HG03521 (cell line): ENCODE results near the gene CDH2.

Experiments
- ATAC-seq: cut with Tn5 transposase; IDR thresholded peaks from one replicate; pipeline ENCODE4 v1.9.1; 2021; ENCODE audit warnings: mild to moderate bottlenecking, moderate library complexity; ENCODE audit not compliant: unreplicated experiment

CDH2 gene

GRCh38 chr18:28127763-28128658 lies 48.9 kb downstream of the CDH2 start:
- no peak for ATAC-seq

- no peak for ATAC-seq
Observed at GRCh38 chr18:28127228-28127627, 49.7 kb downstream of the CDH2 start.

DNA sequence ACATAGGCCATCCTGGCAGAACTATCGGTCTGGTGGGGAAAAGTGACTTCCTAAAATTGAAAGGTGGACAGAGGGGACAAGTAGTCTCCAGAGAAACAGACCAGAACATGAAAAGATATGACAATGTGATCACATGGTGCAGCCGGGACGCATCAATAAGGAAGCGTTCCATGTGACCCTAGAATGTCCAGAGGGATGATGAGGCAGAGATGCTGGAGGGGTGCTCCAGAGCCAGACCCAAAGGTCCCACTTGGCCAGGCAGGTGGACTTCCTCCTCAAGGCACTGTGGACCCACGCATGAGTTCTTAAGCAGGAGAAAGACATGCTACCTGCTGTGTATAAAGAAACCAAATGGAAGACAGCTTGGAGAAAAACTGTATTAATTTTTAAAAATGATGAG lies 50.2 kb downstream of the CDH2 start:
- no peak for ATAC-seq

DNA sequence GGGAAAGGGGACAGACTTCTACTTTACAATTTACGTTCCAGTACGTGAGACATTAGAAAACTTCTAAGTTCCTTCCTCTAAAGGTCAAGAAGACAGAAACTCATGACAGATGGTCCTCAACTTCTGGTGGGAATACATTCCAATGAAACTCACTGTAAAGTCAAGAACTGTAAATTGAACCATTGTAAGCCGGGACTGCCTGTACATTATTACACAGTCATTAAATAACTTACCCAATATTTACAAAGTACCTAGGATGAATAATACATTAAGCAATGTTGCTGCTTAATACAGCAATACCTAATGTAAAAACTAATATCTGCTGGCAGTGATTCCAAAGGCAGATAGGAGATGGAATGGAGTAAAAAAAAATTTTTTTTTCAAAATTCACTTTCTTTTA lies 51.9 kb downstream of the CDH2 start:
- no peak for ATAC-seq

DNA sequence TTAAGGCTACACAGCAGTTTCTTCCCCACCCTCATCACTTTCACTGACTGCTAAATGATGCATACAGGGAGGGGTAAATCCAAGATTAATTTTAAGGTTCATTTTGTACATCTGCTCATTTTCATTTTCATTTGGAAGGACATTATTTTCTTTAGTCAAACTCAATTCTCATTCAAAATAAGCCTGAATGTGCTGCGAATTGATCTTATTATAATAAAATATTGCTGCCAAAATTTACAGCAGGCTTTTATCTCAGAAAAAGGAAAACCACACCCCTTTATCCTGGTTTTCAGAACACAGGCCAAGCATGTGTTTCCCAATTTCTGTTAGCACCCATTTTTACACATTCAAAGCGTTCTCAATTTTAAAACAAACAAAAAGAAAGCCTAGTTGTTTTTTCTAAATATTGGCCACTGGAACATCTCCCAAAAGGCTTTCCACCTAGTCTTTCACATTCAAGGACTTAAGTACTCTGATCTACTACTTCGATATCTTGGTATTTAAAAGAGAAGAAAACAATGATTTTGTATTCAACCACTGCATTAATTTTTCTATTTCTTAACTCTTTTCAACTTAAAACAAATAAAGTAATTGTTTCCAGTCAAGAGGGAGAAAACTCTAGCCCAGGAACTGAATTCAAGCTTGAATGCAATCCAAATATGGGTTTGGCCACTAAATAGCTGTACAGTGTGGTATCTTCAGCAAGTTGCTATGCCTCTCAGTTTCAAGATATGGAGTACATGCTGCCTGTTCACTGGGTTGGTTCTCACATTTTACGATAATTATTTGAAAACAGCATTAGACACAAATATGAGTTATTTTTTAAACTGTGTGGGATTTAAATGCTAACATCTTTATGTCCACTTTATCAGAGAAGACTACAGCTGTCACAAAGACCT lies 52.5 kb downstream of the CDH2 start:
- ATAC-seq, result no peak

DNA sequence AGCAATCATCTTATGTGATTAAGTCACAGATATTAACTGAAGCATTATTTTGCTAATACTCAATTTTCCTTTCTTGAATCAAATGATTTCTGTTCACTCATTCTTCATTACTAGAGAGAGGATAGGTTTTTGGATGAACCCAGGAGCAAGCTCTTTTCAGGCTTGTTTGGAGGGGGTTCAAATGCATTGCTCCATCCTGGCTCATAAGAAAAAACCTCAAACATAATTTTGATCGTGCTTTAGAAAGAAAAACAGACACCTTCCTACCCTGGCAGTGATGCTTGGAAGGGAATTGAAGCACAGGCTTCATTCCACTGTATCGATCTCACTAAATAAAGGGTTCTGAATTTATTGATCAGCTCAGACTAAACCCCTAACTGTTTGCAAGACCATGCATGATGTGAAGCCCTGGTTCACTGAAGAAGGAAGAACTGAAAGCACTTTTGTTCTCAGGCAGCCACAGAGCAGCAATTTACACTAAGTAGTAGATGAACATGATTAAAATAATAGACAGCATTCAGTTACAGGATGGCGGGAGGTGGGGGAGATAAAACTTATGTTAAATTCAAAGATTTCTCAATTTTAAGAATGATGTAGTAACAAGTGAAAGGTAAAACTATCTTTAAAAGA lies 53.4 kb downstream of the CDH2 start:
- no peak for ATAC-seq

- no peak for ATAC-seq
Observed at GRCh38 chr18:28120828-28121515, 56.0 kb downstream of the CDH2 start.

GRCh38 chr18:28116461-28116860 lies 60.5 kb downstream of the CDH2 start:
- no peak for ATAC-seq

- no peak for ATAC-seq
Observed at GRCh38 chr18:28115149-28115550, 61.8 kb downstream of the CDH2 start.

DNA sequence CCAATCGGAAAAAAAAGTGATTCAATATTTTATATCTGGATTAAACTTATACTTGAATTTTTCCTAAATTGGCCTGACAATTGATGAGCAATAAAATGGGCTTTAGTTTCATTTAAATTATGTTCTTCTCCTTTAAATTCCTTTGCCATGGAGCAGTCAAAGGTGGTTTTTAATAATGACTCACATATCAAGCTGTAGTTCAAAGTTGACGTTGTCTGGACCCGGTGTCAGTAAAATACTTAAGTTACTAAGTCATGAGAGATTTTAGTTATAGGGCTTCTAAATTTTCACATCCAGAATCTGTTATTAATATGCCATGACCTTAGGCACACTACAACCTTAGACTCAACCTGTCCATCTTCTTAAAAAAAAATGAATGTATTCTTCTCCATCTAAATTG lies 62.5 kb downstream of the CDH2 start:
- ATAC-seq, result no peak

- ATAC-seq, result no peak
Observed at GRCh38 chr18:28113271-28114029, 63.5 kb downstream of the CDH2 start.

DNA sequence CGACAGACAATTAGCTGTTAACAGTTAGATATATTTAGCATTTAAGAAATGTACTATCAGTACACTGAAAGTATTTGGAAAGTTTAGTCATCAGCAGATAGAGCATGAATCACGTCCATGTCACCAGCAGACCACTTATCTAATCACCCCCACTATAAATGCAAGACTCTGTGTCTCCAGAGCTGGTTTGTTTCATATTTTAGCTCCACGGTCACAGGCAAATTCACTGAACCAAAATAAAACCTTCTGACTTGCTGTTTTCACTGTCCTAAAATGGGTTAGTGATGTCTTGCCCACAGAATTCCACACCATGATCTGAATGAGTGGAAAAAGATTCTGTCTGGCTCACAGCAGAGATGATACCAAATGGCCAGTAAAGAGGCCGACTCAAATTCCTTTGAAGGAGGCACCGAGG lies 64.9 kb downstream of the CDH2 start:
- ATAC-seq, result no peak

- no peak for ATAC-seq
Observed at GRCh38 chr18:28110924-28111323, 66.0 kb downstream of the CDH2 start.

- no peak for ATAC-seq
Observed at GRCh38 chr18:28109781-28110560, 67.0 kb downstream of the CDH2 start.

- ATAC-seq, result no peak
Observed at GRCh38 chr18:28108814-28109213, 68.1 kb downstream of the CDH2 start.

GRCh38 chr18:28108254-28108653 lies 68.7 kb downstream of the CDH2 start:
- no peak for ATAC-seq

DNA sequence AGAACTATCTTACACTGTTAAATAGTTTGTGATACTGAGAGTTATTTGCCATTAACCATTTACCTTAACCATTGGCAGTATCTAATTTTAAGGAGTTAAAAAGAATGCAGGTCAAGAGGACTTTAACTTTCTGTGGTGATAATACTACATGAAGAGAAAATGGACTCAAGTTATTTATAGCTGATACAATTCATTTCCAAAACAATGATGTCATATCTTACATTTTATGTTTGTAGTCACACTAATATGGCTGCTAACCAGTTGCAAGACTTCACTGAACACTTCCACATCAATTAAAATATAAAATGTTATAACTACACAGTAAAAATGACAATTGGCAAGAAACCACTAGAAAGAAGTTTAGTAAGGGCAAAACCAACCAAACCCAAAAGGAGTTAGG lies 77.7 kb downstream of the CDH2 start:
- ATAC-seq, result no peak

- ATAC-seq, result no peak
Observed at GRCh38 chr18:28095631-28096030, 81.3 kb downstream of the CDH2 start.

- ATAC-seq, result no peak
Observed at GRCh38 chr18:28095041-28095440, 81.9 kb downstream of the CDH2 start.
